HG02943 (cell line): ENCODE results near the gene TMEM203.
"Not testable (repeated sequence)": the region's sequence is repeated elsewhere in the genome, so short reads cannot be mapped to it uniquely, and the experiment has no call there.

Source experiments
- ATAC-seq: cut with Tn5 transposase; IDR thresholded peaks from one replicate; pipeline ENCODE4 v1.9.1; 2021; ENCODE audit warnings: mild to moderate bottlenecking, low read depth, moderate library complexity; ENCODE audit not compliant: unreplicated experiment

TMEM203 gene

DNA sequence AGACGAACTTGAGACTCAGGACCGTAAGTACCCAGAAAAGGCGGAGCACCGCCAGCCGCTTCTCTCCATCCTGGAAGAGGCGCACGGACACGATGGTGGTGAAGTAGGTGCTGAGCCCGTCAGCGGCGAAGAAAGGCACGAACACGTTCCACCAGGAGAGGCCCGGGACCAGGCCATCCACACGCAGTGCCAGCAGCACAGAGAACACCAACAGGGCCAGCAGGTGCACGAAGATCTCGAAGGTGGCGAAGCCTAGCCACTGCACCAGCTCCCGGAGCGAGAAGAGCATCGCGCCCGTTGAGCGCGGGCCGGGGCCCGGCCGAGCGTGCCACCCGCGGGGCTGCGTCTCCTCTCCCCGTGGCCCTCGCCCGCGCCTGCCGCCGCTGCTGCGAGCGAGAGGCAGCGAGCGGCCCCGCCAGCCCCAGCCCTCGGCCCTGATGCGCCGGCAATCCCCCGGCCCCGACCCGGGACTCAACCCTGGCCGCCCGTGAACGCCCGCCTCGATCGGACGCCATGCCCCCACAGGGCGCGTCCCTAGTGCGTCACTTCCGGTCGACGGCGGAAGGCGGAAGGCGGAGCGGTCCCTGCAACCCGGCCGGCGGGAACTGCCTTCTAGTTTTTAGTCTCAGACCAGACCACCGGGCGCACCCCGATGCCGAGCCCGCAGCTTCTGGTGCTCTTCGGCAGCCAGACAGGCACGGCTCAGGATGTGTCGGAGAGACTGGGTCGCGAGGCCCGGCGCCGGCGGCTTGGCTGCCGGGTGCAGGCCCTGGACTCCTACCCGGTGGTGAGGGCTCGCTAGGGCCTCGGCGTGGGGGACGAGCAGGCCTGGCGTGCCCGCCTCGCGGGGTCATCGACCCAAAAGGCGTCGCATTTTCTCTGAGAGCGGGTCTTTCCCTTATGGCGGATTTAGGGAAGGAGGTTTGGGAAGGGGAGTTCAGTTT, at the start of gene TMEM203, which contains the start of gene NDOR1:
TMEM203 (minus strand) TSS at position 523 of the 944 bp plus-strand sequence; CDS start at position 289, 234 bp downstream.
NDOR1 (plus strand) TSS at position 575 of the 944 bp plus-strand sequence; CDS start at position 653, 78 bp downstream.
- ATAC-seq: no peak

- ATAC-seq: peak; percentile 59
These were observed 49.4 kb upstream of the TMEM203 start, which contains the start of gene NELFB for GRCh38 chr9:137254624-137255447. Gene NELFB (plus strand): TSS chr9:137255327.

DNA sequence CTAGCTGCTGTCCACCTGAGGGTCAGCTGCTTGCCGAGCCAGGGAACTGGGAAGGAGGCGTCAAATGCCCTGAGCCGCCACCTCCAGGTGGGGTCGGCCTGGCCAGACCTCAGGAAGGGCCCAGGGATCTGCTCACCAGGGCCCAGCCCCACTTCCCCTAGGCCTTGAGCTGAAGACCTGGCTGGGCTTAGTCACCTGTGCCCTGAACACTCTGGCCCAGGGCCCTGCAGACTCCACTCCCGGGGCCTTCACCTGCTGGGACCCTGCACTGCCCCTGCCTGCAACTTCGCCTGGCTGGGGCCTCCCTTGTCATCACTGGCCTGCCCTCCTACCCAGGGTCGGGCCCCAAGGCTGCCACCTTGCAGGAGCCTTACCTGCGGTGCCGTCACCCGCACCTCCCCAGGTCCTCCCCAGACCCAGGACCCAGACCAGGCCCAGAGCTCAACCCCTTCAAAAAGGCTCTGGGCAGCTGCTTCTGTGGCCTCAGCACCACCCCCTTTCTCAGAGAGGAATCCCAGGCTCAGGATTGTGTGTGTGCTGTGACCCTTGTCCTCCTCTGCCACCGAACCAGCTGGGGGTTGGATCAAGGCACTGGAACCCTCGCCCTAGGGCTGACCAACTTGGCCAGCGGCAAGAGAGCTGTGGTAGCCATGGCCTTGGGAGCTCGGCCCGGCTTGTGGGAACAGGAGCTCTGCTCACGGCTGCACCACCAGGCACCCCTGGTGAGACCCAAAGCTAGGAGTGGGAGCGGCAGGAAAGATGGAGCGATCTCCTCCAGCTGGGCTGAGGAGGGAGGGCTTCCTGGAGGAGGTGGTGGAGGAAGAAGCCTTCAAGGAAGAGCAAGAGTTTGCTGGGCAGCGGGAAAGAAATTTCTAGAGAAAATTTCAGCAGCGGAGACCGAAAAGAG, 48.5 kb upstream of the TMEM203 start:
- ATAC-seq: no peak

GRCh38 chr9:137252555-137253506, 47.4 kb upstream of the TMEM203 start:
- ATAC-seq: no peak

- no peak for ATAC-seq
These were observed 46.2 kb upstream of the TMEM203 start for GRCh38 chr9:137251490-137252268.

GRCh38 chr9:137251194-137251461, 45.7 kb upstream of the TMEM203 start, which contains the start of gene STPG3:
Gene STPG3 (plus strand): TSS chr9:137251286. CDS start chr9:137251287, 1 bp downstream.
- no peak for ATAC-seq

DNA sequence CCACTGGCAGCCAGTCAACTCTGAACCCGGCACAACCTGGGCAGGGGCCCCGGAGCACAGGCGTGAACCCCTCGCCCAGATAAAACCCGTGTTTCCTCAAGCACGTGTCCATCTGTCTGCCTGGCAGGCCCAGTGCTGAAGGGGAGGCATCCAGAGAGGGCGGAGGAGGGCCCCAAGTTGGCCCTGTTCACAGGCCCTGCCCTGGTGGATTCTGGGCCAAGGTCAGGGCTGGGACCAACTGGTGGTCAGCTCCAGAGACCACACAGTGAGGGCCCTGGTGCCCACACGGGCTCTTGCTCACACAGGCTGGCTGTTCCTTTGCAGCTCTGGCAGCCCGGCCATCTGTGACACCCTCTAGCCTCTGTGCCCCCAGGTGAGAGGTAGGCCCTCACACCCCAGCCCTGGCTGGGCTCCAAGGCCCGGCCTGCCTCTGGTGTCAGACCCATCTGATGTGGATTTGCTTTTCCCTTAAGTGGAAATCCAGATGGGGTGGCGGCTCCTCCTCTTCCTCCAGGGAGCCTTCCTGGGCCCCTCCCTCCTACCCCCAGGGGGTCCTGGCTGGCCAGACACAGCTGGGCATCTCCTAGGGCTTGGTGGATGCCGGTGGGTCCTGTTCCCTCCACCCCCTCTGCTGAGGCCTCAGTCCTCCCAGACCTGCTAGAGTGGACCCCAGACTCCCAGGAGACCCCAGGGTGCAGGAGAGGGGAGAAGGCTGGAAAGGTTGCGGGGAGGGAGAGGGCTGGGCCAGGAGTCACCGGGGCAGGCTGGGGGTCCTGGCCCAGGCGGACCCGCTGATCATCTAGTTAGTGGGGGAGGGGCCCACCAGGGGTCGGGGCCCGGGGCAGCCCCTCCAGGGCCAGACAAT, 45.1 kb upstream of the TMEM203 start:
- no peak for ATAC-seq

GRCh38 chr9:137247916-137248175, 42.4 kb upstream of the TMEM203 start:
- no peak for ATAC-seq

DNA sequence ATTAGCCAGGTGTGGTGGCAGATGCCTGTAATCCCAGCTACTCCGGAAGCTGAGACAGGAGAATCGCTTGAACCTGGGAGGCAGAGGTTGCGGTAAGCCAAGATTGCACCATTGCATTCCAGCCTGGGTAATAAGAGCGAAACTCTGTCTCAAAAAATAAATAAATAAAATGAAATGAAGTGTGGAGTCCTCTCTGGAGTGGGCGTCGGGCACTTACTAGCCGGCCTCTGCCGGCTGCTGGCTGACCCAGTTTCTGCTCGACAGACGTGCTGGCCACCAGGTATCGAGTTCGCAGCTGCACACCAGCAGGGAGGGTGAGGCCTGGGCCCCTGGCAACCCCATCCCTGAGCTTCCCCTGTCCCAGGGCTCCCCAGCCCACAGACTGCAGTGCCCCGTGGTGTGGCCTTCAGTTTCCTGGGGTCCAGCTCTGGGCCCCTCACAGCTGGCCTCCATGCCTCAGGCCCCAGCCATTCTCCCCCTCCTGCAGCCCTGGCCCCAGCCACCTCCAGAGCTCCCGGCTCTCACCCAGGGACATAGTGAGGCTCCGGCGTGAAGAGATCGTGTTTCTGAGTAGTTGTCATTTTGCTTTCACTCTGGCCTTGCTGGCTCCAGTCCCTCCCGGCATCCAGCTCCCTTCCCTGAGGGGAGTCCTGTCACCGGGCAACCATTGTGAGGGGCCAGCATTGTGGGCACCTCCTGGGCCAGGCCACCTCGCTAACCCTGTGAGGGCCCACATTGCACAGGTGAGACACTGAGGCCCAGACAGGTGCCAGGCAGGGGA, 41.9 kb upstream of the TMEM203 start:
- ATAC-seq: no peak

- ATAC-seq: no peak
These were observed 40.3 kb upstream of the TMEM203 start for GRCh38 chr9:137245450-137246421.

- no peak for ATAC-seq
These were observed 39.3 kb upstream of the TMEM203 start for GRCh38 chr9:137244486-137245449.

DNA sequence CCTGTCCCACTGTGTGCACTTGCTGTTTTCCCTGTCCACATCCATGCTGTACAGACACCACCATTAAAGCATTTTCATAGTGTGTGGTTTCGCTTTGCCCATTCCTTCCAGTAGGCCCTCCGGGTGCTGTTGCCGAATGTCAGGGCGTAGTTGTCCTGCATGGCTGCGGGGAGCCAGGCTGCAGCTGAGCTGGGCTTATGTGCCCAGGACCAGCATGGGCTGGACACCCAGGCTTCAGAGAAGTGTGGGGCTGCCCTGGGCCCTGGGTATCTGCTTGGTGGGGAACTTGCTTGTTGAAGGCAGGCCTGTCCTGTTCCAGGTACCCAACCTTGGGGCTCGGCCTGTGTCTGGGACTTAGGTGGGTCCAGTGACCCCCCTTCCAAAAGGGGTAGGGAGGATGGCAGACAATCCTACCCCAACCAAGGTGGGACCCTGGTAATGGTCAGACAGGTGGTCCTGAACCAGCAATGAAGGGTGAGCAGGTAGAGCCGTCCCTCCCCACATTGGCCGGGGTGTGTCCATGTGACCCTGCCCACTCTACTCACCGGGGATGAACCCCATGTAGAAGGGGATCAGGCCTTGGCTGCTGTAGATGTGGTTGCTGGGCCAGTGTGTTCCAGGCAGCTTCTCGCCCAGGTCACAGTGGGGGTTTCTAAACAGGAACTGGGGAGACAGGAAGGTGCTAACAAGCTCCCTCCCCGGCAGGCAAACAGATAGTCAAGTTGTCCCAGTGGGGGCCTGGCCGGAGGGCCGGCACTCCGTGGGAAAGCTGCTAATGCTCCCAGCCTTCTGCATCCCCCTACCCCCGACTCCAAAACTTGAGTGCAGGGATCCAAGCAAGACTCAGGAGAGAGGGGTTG, 38.4 kb upstream of the TMEM203 start:
- no peak for ATAC-seq

DNA sequence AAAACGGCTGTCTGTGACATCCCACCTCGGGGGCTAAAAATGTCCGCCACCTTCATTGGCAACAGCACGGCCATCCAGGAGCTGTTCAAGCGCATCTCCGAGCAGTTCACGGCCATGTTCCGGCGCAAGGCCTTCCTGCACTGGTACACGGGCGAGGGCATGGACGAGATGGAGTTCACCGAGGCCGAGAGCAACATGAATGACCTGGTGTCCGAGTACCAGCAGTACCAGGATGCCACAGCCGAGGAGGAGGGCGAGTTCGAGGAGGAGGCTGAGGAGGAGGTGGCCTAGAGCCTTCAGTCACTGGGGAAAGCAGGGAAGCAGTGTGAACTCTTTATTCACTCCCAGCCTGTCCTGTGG, 37.8 kb upstream of the TMEM203 start:
- not testable (repeated sequence) for ATAC-seq
